OCI-M1 (cell line): ENCODE measurements around the gene GPR171.

ENCODE experiments used
- DNase-seq: peaks from one replicate; lab custom pipeline; 2025; lab: John Stamatoyannopoulos, UW

Gene GPR171

DNA sequence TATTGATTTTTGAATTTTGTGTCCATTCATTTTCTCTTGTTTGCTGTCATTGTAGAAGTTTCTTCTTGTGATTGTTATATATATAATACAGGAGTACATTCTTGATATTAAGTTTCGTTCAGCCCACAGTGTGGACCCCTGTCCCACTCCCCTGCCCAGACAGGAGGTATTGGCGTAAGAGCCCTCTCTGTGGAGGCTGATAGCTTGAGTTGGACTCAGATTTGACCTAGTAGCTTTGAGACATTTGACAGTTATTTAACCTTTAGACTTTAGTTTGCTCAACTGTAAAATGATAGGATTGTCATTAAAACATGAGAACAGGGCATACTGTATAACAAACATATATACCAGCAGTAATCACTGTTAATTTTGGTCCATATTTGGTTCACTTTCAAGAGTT is 27.1 kb downstream of the GPR171 start:
- no peak for DNase-seq

DNA sequence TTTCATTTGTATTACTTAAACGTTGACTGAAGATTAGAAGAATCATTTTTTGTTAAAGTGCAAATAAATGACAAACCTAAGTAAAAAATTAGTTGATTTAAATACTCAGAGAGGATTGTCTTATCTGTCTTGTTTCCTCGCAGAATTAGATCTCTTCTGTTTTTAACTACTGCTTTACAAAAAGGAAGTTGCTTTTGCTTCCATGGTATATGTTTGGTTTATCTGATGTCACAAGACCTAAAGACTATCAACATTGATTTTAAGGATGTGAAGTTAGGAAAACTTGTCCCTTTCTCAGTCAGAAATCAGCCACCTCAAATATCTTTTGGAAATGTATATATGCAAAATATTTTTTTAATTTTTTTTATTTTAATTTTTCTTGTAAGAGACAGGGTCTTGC is 28.7 kb downstream of the GPR171 start:
- DNase-seq = no peak

DNA sequence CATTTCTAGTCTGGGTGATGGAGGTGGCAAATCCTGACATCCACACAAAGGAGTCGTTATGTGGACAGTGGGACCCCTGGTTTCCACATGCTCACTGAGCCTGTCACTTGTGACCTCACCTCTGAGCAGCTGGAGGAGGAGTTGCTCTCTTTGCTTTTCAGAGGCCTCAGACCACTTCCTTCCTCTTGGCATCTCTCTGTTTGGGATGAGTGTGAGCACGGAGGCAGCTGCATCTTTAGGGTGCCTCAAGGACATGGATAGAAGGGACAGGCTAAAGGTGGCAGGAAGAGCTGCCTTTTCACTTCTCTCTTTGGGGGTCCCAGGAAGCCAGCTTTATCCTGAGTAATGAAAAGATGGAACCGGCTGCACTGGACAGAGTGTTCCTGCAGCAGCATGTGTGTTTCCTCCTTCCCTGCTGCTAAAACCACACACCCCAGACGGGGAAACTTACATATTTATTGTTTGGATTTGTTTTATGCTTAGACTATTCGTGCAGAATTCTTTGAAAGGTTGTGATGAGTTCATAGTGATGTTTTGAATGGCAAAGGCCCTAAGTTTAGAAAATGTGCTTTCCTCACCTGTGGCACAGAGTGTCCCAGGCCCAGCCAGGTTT is 31.8 kb downstream of the GPR171 start:
- DNase-seq = no peak

DNA sequence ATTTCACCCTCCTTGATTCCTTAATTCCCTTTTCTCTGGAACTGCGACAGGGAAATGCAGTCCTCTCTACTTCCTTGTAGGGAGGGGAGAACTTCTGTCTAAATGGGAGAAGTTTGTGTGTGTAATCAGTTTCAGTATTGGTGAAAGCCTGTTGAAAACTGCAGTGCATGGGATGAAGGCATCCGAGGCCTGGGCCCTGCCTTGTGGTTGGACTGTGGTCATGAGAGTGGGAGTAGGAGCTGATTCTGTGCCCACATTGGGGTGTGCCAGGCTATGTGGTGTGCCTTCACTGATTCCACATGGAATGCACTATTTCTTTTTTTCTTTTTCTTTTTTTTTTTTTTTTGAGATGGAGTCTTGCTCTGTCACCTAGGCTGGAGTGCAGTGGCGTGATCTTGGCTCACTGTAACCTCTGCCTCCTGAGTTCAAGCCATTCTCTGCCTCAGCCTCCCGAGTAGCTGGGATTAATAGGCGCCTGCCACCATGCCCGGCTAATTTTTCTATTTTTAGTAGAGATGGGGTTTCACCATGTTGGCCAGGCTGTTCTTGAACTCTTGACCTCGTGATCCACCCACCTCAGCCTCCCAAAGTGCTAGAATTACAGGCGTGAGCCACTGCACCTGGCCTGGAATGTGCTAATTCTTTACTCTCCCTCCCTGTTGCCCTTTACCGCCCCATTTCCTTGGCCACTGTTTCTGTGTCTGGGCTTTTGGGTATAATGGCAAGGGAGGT is 32.9 kb downstream of the GPR171 start:
- peak; percentile 49 for DNase-seq

DNA sequence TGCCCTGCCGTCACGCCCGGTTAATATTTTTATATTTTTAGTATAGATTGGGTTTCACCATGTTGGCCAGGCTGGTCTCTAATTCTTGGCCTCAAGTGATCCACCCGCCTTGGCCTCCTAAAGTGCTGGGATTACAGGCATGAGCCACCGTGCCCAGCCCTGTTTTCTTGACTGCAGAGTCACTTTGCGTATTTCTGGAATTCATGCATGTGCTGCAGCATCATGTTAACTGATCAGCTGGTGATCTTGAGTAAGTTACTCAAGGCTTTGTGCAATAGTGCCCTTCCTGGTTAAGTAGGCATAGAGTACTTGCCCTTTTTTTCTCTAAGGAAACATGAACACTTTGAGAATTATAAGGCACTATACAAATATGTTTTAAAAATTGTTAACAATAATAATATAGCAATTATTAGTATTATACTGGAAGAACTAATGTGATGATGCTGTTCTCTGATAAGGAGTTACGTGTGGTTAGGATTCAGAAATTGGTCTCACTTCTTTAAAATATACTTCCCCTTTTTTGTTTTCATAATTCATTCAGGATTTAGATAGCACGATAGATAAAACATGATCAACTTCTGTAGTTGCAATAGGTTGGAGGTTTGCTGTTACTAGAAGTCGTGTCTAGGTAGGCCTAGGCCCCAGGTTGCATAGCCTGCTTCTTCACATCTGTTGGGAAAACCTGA is 33.6 kb downstream of the GPR171 start:
- peak; percentile 49 for DNase-seq

- peak; percentile 64 for DNase-seq
These were observed 34.5 kb downstream of the GPR171 start for GRCh38 chr3:151168269-151169094.

DNA sequence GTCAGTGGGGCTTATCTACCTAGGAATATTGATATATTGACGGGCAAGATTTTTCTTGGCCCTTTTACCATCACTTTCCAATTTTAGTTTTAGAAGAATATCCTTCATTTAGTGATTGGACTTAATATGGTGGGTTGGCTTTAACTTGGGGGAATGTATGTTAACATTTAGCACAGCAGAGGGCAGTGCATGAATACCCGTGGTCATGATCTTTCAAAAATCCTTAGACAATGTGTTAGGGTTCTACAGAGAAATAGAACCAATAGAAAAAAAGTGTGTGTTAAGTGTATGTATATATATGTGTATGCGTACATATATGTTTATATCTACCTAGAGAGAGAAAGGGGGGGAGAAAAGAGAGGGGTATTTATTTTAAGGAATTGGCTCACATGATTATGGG is 36.9 kb downstream of the GPR171 start:
- no peak for DNase-seq

DNA sequence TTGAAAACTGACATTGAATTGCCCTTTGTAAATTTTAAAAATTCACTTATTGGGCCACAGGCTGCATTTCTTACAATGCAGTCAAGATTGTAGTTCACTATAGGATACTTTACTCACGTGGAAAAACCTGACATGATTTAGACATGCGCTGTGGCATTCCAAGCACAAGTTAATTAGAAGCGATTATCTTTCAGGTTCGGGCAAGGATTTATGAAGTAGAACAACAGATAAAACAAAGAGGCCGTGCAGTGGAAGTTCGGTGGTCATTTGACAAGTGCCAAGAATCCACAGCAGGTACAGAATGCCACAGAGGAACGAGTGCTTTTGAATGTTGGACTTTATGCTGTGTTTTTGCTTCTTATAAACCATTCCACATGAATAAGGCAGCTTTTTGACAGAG is 37.8 kb downstream of the GPR171 start:
- no peak for DNase-seq

DNA sequence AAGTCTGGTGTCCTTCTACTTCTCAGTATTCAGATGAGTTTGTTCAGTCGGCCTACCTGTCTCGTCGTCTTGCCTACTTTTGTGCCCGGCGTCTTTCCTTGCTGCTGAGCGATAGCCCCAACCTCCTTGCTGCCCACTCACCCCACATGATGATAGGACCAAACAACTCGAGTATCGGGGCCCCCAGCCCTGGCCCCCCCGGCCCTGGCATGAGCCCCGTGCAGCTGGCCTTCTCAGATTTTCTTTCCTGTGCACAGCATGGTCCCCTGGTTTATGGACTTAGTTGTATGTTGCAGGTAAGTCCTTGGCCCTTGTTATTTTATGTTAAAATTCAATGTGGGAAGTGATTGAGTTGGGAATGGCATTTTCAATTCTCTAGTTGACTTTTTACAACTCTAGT is 43.2 kb downstream of the GPR171 start:
- no peak for DNase-seq

DNA sequence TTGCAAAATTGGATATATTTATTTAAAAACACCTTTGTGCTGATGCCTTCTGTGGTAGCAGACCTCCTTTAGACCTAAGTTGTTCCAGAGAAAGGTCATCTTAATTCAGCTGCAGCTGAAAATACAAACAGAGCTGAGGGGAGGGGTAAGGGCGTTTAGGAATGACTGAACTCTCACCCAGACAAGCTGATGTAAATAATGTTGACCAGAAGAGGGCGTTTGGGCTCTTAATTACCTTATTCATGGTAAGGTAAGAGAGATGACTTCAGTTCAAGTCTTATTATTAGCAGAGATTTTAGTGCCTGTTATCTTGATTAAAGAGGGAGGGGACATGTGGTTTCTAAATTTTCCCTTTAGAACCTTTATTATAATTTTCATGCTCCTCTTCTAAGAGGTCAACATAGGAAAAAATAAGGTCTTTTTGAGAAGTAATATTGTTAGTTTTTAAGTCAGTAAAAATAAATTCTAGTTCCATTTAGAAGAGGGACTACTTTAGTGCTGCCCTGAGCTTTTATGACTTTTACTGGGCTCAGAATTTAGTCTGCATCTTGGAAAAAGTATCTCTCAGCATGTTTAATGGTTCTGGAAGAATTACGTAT is 46.3 kb downstream of the GPR171 start:
- peak; percentile 62 for DNase-seq

- no peak for DNase-seq
These were observed 47.4 kb downstream of the GPR171 start for GRCh38 chr3:151155409-151156128.

- DNase-seq = no peak
These were observed 48.5 kb downstream of the GPR171 start for GRCh38 chr3:151154566-151154965.

DNA sequence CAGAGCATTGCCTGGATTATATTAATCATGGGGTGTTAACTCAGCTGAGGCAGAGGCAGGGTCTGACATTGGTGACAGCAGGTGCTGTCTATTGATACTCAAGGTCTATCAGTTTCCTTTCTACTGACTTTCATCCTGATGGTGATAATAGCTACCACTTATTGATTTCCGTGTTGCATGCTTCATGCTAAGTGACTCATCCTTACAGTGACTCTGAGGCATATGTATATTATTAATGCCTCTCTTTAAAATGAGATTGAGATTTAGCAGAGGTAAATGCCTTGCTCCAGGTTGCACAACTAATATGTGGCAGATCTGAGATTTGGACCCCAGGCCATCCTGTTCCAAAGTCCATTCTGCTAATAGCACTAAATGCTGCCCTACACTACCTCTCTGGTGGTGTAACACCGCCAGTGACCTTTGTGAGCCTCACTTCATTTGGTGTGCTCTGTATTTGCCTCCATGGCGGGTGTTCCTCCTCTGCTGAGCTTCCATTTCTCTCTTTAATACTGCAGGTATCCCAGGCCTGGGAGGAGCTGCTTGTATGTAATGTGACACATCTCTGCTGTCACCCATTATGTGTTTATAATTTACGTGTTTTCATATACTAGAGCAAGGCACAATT is 50.4 kb downstream of the GPR171 start:
- DNase-seq = no peak
